Adrenal gland (tissue), 5 donors: ENCODE data around the gene THSD4.

Experiments
- CTCF ChIP-seq, 6 experiments: fragments of 450-650 bp in 4 of 6; fragments of 200-600 bp in 2 of 6; sonication (generic) in 1 of 6; IDR thresholded peaks; 1 replicate in 5 of 6; 2 replicates in 1 of 6; pipeline versions ENCODE4 v1.5.1 to v1.8.0; 2016 to 2021; ENCODE audit warnings: antibody characterized with exemption in 6 of 6, mild to moderate bottlenecking in 2 of 6, moderate library complexity in 1 of 6
- POLR2A ChIP-seq, 2 donors: fragments of 450-650 bp; IDR thresholded peaks; one replicate each; pipeline ENCODE4 v1.6.1; 2017; ENCODE audit warnings: antibody characterized with exemption in 2 of 2, mild to moderate bottlenecking in 2 of 2, moderate library complexity in 1 of 2
- donor health status: DM: no; HTN: no; CAD: no.

GRCh38 chr15:71657141-71657540 lies 541.9 kb downstream of the THSD4 start:
- TF ChIP-seq CTCF (IDR thresholded peaks at IDR 0.05) (no peak), POLR2A (IDR thresholded peaks at IDR 0.05) (no peak)
